ENCODE results near the gene CTNNBIP1. TPM values are rescaled to one million over a fixed set of nuclear protein-coding genes. Genes with fewer than 3 reads are reported as not detected.

Gene CTNNBIP1
- total and polyA plus RNA-seq, 9 of the 15 experiments (the other 6 are each of a cell fraction or from before 2014, with no cell fraction given): 0.65 to 29.2 (median 14.7) TPM

- TF ChIP-seq HOXB6 (CRISPR knock-in tag; IDR thresholded peaks at IDR 0.05; ENCODE audit: borderline replicate concordance): peak; percentile 73; the same call in 1 of the 2 replicates
- TF ChIP-seq ZNF146 (CRISPR knock-in tag; IDR thresholded peaks at IDR 0.05; ENCODE audit: unreplicated experiment): peak; percentile 8
- no peak for TF ChIP-seq MCM3 (IDR thresholded peaks at IDR 0.05)
- no peak for TF ChIP-seq BRF2 (IDR thresholded peaks at IDR 0.05; ENCODE audit: borderline replicate concordance, insufficient read depth, insufficient read length)
- TF ChIP-seq ZNF232 (CRISPR knock-in tag; IDR thresholded peaks at IDR 0.05): peak; percentile 78
- no peak for TF ChIP-seq ZNF583 (CRISPR knock-in tag; IDR thresholded peaks at IDR 0.05)
- no peak for TF ChIP-seq SRSF9 (IDR thresholded peaks at IDR 0.05; ENCODE audit: borderline replicate concordance, low read depth, low read length)
- TF ChIP-seq ZBTB34 (CRISPR knock-in tag; IDR thresholded peaks at IDR 0.05): no peak
- no peak for TF ChIP-seq ZKSCAN8 (CRISPR knock-in tag; IDR thresholded peaks at IDR 0.05)
- no peak for TF ChIP-seq SMARCB1 (IDR thresholded peaks at IDR 0.05; ENCODE audit: insufficient read length, low read depth)
- TF ChIP-seq ZSCAN29 (IDR thresholded peaks at IDR 0.05): no peak; the same call in 1 of the 2 replicates
- TF ChIP-seq ESRRA (IDR thresholded peaks at IDR 0.05; ENCODE audit: borderline replicate concordance, low read depth): peak; percentile 99
- TF ChIP-seq ELF2 (CRISPR knock-in tag; IDR thresholded peaks at IDR 0.05): peak; percentile 85
- TF ChIP-seq KLF1 (tag; IDR thresholded peaks at IDR 0.05): no peak; the same call in none of the 2 replicates
- TF ChIP-seq DPF2 (IDR thresholded peaks at IDR 0.05): no peak
- TF ChIP-seq ZMIZ1 (IDR thresholded peaks at IDR 0.05; ENCODE audit: low read depth in 2 of 2, low read length in 2 of 2): peak in 1 of 2 experiments; percentile 74; a peak in 1 of 4 replicates
- peak; percentile 60; the same call in 1 of the 2 replicates for TF ChIP-seq GATAD2B (IDR thresholded peaks at IDR 0.05; ENCODE audit: borderline replicate concordance)
- TF ChIP-seq PTRF (tag; IDR thresholded peaks at IDR 0.05): no peak
- TF ChIP-seq ETS2 (tag; IDR thresholded peaks at IDR 0.05; ENCODE audit: borderline replicate concordance, poor library complexity, severe bottlenecking): peak; percentile 75
- TF ChIP-seq ZNF217 (CRISPR knock-in tag; IDR thresholded peaks at IDR 0.05): no peak
- peak; percentile 82 for TF ChIP-seq SMAD4 (CRISPR knock-in tag; conservative IDR thresholded peaks at IDR 0.05)
These were observed 33.1 kb upstream of the CTNNBIP1 start, which contains the start of the genes LZIC and NMNAT1 (continued) for GRCh38 chr1:9942939-9943788.
